Adrenal gland (tissue), 12 donors: ENCODE data around the gene PACRG. TPM values are rescaled to one million over a fixed set of nuclear protein-coding genes. Genes with fewer than 3 reads are reported as not detected.

Experiments used
- DNase-seq, 7 donors: peaks; one replicate each; pipeline ENCODE4 v3.0.0-alpha.2; 2019 to 2020
- H3K27ac ChIP-seq, 5 donors: fragments of 200-600 bp; sonication (generic) in 4 of 5; 1 replicate in 3 of 5; 2 replicates in 2 of 5; pipeline versions ENCODE4 v1.5.1 to v1.8.0; 2016 to 2020; ENCODE audit warnings: mild to moderate bottlenecking in 1 of 5
- H3K27me3 ChIP-seq: fragments of 200-600 bp; 2 replicates; pipeline ENCODE4 v1.8.0; 2021
- H3K36me3 ChIP-seq, 2 donors: fragments of 200-600 bp; replicated peaks in 1 of 2; 1 replicate in 1 of 2; 2 replicates in 1 of 2; pipeline versions ENCODE4 v1.5.1 to v1.8.0; 2018 to 2022
- H3K4me1 ChIP-seq, 2 donors: fragments of 200-600 bp; replicated peaks in 1 of 2; 1 replicate in 1 of 2; 2 replicates in 1 of 2; pipeline versions ENCODE4 v1.5.1 to v1.8.0; 2018 to 2021
- H3K4me3 ChIP-seq, 4 donors: fragments of 200-600 bp; sonication (generic) in 3 of 4; one replicate each; pipeline ENCODE4 v1.5.1; 2016 to 2018
- H3K9me3 ChIP-seq, 3 donors: fragments of 200-600 bp; sonication (generic) in 1 of 3; replicated peaks in 1 of 3; 1 replicate in 2 of 3; 2 replicates in 1 of 3; pipeline versions ENCODE4 v1.5.1 to v1.8.0; 2016 to 2021
- POLR2A ChIP-seq, 2 donors: fragments of 450-650 bp; IDR thresholded peaks; one replicate each; pipeline ENCODE4 v1.6.1; 2017; ENCODE audit warnings: antibody characterized with exemption in 2 of 2, mild to moderate bottlenecking in 2 of 2, moderate library complexity in 1 of 2
- WGBS, 4 donors: extraction: QIAGEN DNeasy Blood & Tissue Kit in 2 of 4; methylation state at CpG; one replicate each; pipeline versions ENCODE4 v1.1.5 to v1.1.7; 2013 to 2017; 5-methylcytosine and 5-hydroxymethylcytosine counted together
- intact Hi-C, 2 donors: fragments of 100-400 bp; cut with DNase I; formaldehyde crosslinking; loops; one replicate each; pipeline versions ENCODE4 v1.14.1 to v1.15.0; 2022 to 2023
- polyA plus RNA-seq, 3 donors: library from polyadenylated mRNA; stranded (reverse); fragments of 200-250 nt in 2 of 3; fragments of 350-450 nt in 1 of 3; fragmentation: Illumina TruSeq in 1 of 3; extraction: RNeasy Lipid Tissue Mini Kit (QIAGEN cat#74804) in 1 of 3; gene quantifications; one replicate each; pipeline ENCODE4 v1.2.3, GENCODE V29; 2013 to 2014
- small RNA-seq, 2 donors: library from RNA; depleted of rRNA; stranded (forward); fragments of <200 nt; gene quantifications; one replicate each; pipeline ENCODE3, GENCODE V24; 2016
- total RNA-seq, 9 donors: library from RNA; depleted of rRNA in 4 of 9; stranded (reverse); fragments of >200 nt in 4 of 9; fragments of 120-200 nt in 1 of 9; fragmentation: NEBNext Ultra II Directional in 1 of 9; extraction: Animal tissue kit (Norgen Biotek cat#: 25700) in 1 of 9; gene quantifications; one replicate each; pipeline versions ENCODE4 v1.1.0 to v1.2.4, GENCODE V29; 2013 to 2023
- TF ChIP-seq, protein P1 (sequence below), 6 experiments: fragments of 450-650 bp in 4 of 6; fragments of 200-600 bp in 2 of 6; sonication (generic) in 1 of 6; IDR thresholded peaks; 1 replicate in 5 of 6; 2 replicates in 1 of 6; pipeline versions ENCODE4 v1.5.1 to v1.8.0; 2016 to 2021; ENCODE audit warnings: antibody characterized with exemption in 6 of 6, mild to moderate bottlenecking in 2 of 6, moderate library complexity in 1 of 6
- donor health status: healthy with polysubstance abuse.
- donor health status: Bipolar disorder and iron deficiency.
- donor health status: DM: yes; HTN: yes; CAD: no.
- donor health status: DM: no; HTN: no; CAD: no.
- donor health status: DM: no; HTN: no; CAD: no.
- donor health status: DM: yes; HTN: yes; CAD: no.

PACRG gene
- total and polyA plus RNA-seq, 12 donors = 0.18 to 6.1 (median 1.4) TPM

DNA sequence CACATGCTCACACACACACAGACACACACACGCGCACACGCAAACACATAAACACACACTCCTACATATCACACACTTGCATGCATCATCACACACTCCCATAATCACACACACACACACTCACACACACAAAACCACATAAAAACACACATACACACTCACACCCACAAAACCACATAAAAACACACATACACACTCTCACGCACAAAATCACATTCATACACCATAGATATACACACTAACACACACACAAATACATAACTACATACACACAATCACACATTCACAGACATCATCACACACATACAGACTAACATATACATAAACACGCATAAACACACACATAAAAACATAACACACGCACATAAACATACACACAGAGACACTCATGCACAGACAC lies 629.0 kb downstream of the PACRG start:
- no peaks in the 10 kb centered on the region for H3K36me3 ChIP-seq
- H3K27me3 ChIP-seq = no peaks in the 10 kb centered on the region
- DNase-seq = no peak
- TF ChIP-seq POLR2A (IDR thresholded peaks at IDR 0.05) = no peak
- TF ChIP-seq, protein P1, sequence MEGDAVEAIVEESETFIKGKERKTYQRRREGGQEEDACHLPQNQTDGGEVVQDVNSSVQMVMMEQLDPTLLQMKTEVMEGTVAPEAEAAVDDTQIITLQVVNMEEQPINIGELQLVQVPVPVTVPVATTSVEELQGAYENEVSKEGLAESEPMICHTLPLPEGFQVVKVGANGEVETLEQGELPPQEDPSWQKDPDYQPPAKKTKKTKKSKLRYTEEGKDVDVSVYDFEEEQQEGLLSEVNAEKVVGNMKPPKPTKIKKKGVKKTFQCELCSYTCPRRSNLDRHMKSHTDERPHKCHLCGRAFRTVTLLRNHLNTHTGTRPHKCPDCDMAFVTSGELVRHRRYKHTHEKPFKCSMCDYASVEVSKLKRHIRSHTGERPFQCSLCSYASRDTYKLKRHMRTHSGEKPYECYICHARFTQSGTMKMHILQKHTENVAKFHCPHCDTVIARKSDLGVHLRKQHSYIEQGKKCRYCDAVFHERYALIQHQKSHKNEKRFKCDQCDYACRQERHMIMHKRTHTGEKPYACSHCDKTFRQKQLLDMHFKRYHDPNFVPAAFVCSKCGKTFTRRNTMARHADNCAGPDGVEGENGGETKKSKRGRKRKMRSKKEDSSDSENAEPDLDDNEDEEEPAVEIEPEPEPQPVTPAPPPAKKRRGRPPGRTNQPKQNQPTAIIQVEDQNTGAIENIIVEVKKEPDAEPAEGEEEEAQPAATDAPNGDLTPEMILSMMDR (IDR thresholded peaks at IDR 0.05) = no peak
- H3K4me3 ChIP-seq = no peak overlapping the region
- peaks cover 26 to 34% of the 10 kb centered on the region in 2 donors for H3K4me1 ChIP-seq
- intact Hi-C loops = loop anchor here in 1 of 2 donors (10.0 kb wide), 1 partner anchor 48 kb away; no protein-coding TSS in a partner anchor
- H3K27ac ChIP-seq = peak overlapping the region in 2 of 5 donors; percentile 85 to 87
- H3K9me3 ChIP-seq = no peaks in the 10 kb centered on the region
- WGBS, 4 donors = 87 to 96% (median 92%) methylated on average over 6 of the region's 6 CpGs

DNA sequence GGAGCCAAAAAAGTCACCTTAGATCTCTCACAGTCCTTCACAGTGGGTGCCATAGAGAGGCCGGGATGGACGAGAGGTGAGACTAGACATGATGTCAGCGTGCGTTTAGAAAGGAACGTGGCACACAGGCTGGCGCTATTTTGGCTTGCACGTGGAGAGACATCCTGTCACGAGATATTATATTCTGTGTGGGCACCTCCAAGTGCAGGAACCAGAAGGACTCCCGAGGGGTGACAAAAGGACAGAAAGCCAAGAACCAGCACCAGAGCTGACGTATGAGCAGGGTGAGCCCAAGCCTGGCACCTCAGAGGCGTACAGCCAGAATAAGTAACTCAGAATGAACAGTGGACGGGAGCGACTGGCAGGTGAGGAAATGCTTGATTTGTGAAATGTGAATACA lies 636.9 kb downstream of the PACRG start:
- no peak for DNase-seq
- intact Hi-C loops = loop anchor here in 1 of 2 donors (5.0 kb wide), 1 partner anchor 48 kb away; the partner anchor contains the start of gene QKI
- Histone ChIP-seq H3K9me3 (no peaks in the 10 kb centered on the region), H3K4me1 (no peaks in the 10 kb centered on the region), H3K36me3 (no peaks in the 10 kb centered on the region), H3K4me3 (no peak overlapping the region), H3K27ac (no peak overlapping the region), H3K27me3 (no peaks in the 10 kb centered on the region)
- WGBS, 4 donors = 90 to 94% (median 94%) methylated on average over 13 of the region's 13 CpGs
- TF ChIP-seq POLR2A (IDR thresholded peaks at IDR 0.05) = no peak

Small RNAs within 50 kb of the gene (small RNA-seq; reads per million reads assigned to genes)
- gene AL031121.1 (0 reads per million in 2 donors), gene AL590286.1 (0 reads per million in 2 donors)

Other genes with a start within 250 kb of the PACRG start
- gene PRKN, start 208 bp upstream of the PACRG start, total RNA-seq = 100 to 1,000 TPM in 1 of 9 donors, 10 to 100 TPM in 6, 1 to 10 TPM in 2; 7.4 to 159 (median 14.7) TPM
- gene PRKN, start 208 bp upstream of the PACRG start, polyA plus RNA-seq = 1 to 10 TPM; 1.9 to 9.3 (median 2.9) TPM